Tibial nerve (tissue), 4 donors: ENCODE measurements around the gene SLC15A4.

Experiments
- EP300 ChIP-seq, 2 donors: sonication (generic); formaldehyde crosslinking; IDR thresholded peaks; one replicate each; pipeline ENCODE4 v1.6.1; 2017; ENCODE audit warnings: antibody characterized with exemption in 2 of 2, mild to moderate bottlenecking in 1 of 2
- POLR2A ChIP-seq, 2 donors: fragments of 450-650 bp; IDR thresholded peaks; one replicate each; pipeline ENCODE4 v1.6.1; 2017; ENCODE audit warnings: antibody characterized with exemption in 2 of 2, mild to moderate bottlenecking in 2 of 2, moderate library complexity in 2 of 2
- TF ChIP-seq, protein P1 (sequence below), 5 experiments: fragments of 200-600 bp in 3 of 5; fragments of 450-650 bp in 2 of 5; sonication (generic) in 3 of 5; IDR thresholded peaks; one replicate each; pipeline ENCODE4 v1.5.1; 2016 to 2019; ENCODE audit warnings: antibody characterized with exemption in 5 of 5, mild to moderate bottlenecking in 3 of 5, moderate library complexity in 2 of 5

DNA sequence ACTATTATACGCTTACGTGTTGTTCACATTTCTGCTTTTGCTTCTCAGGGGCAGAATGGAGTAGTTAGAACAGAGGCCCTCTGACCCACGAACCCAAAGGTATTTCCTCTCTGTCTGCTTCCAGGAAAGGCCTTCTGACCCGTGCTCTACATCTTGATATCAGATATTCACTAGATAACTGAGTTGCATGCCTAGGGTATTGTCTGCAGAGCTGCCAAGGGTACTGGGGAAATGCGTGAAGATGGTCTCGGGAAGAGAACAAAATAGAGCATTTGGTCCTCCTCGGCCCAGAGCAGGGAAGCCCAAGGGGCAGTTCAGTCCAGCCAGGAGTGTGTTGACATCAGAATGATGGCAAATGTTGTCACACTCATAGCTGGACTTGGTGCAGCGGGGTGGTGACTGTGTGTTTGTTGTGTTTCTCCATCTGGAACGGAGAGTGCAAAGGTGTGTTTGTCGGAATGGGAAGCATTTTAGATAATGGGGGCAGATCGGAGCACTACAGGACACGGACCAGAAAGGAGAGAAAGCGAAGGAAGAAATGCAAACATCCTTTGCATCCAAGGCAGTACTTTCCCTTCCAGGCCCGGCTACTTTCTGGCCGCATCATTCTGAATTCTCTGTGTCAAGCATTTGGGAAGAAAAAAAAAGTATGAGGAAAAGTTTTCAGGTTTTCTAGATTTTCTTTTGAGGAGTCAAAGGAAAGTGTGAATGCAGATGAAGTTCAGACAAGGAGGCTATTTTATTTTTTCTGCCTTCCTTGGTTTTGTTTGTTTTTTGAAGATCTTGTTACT is 37.7 kb upstream of the SLC15A4 start:
- TF ChIP-seq, protein P1, sequence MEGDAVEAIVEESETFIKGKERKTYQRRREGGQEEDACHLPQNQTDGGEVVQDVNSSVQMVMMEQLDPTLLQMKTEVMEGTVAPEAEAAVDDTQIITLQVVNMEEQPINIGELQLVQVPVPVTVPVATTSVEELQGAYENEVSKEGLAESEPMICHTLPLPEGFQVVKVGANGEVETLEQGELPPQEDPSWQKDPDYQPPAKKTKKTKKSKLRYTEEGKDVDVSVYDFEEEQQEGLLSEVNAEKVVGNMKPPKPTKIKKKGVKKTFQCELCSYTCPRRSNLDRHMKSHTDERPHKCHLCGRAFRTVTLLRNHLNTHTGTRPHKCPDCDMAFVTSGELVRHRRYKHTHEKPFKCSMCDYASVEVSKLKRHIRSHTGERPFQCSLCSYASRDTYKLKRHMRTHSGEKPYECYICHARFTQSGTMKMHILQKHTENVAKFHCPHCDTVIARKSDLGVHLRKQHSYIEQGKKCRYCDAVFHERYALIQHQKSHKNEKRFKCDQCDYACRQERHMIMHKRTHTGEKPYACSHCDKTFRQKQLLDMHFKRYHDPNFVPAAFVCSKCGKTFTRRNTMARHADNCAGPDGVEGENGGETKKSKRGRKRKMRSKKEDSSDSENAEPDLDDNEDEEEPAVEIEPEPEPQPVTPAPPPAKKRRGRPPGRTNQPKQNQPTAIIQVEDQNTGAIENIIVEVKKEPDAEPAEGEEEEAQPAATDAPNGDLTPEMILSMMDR (IDR thresholded peaks at IDR 0.05), result no peak
- TF ChIP-seq POLR2A (IDR thresholded peaks at IDR 0.05) (no peak), EP300 (IDR thresholded peaks at IDR 0.05) (no peak)
